ENCODE measurements around the gene P2RY6. TPM values are rescaled to one million over a fixed set of nuclear protein-coding genes. Genes with fewer than 3 reads are reported as not detected.

P2RY6 gene
- total RNA-seq, 2 donors from 2014 or later, result 0.31 to 0.37 TPM

- Histone ChIP-seq H3K4me3 (ENCODE audit: low read length) (no peak overlapping the region), H3K27me3 (ENCODE audit: control insufficient read depth, insufficient read depth, low read length, poor library complexity, severe bottlenecking) (no peaks in the 10 kb centered on the region), H3K9ac (ENCODE audit: extremely low read depth, low read length, poor library complexity, severe bottlenecking) (no peak overlapping the region), H3K27ac (ENCODE audit: low read depth, low read length) (no peak overlapping the region), H3K36me3 (ENCODE audit: control insufficient read depth, insufficient read depth, low read length) (peaks cover 2% of the 10 kb centered on the region), H3K9me3 (ENCODE audit: control insufficient read depth, low read length) (no peaks in the 10 kb centered on the region), H3K4me1 (ENCODE audit: control insufficient read depth, insufficient read depth, low read length) (peaks cover 14% of the 10 kb centered on the region)
- Mint-ChIP-seq H3K36me3 (ENCODE audit: low read depth) (peaks cover 22% of the 10 kb centered on the region), H3K4me3 (no peak overlapping the region), H3K4me1 (peaks cover 20% of the 10 kb centered on the region), H3K27ac (no peak overlapping the region), H3K27me3 (ENCODE audit: insufficient read depth) (no peaks in the 10 kb centered on the region), H3K9me3 (no peaks in the 10 kb centered on the region)
- 97 to 100% methylated on average over 2 to 8 of the region's 8 CpGs for WGBS, 2 experiments (ENCODE audit: insufficient coverage in 1 of 2, insufficient read length in 1 of 2)
- no peak for TF ChIP-seq CTCF (conservative IDR thresholded peaks at IDR 0.05)
- no peak for DNase-seq
Observed at GRCh38 chr11:73318501-73319011, 46.4 kb downstream of the P2RY6 start.

DNA sequence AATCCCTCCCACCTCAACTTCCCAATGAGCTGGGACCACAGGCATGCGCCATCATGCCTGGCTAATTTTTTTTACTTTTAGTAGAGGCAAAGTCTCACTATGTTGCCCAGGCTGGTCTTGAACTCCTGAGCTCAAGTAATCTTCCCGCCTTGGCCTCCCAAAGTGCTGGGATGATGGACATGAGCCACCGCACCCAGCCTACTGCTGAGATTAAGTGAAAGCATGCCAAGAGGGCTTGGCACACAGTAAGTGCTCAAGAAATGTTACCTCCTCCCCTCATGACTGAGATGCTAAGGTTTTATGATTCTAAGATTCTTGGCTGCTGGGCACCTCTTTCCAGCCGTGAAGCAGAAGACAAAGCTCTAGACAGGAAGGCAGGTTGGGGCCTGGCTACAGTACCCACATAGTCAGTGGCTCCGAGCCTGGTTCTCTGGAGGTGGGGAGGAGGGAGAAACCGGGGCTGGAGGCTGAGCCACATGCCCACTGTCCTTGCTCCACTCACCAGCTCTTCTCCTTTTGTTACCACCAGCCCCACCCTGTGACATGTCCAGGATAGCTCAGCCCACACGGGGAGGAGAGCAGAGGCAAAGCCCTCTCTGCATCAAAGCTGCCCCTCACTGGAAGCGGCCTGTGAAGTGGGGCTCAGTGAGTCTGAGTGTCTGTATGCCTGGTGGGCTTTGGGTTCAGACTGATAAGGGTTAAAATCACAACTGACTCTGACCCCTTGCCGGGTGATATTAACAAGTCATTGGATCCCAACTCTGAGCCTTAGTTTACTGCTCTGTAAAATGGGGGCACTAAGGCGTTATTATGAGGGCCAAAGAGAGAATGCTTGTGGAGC, 48.8 kb downstream of the P2RY6 start:
- WGBS, 2 experiments (ENCODE audit: insufficient coverage in 1 of 2, insufficient read length in 1 of 2), result 89 to 92% methylated on average over 7 to 8 of the region's 10 CpGs

More for the DNA sequence above, 48.8 kb downstream of the P2RY6 start:
- Histone ChIP-seq H3K27ac (ENCODE audit: low read depth, low read length) (no peak overlapping the region), H3K36me3 (ENCODE audit: control insufficient read depth, insufficient read depth, low read length) (no peaks in the 10 kb centered on the region), H3K9me3 (ENCODE audit: control insufficient read depth, low read length) (no peaks in the 10 kb centered on the region), H3K9ac (ENCODE audit: extremely low read depth, low read length, poor library complexity, severe bottlenecking) (no peak overlapping the region), H3K27me3 (ENCODE audit: control insufficient read depth, insufficient read depth, low read length, poor library complexity, severe bottlenecking) (no peaks in the 10 kb centered on the region), H3K4me3 (ENCODE audit: low read length) (no peak overlapping the region), H3K4me1 (ENCODE audit: control insufficient read depth, insufficient read depth, low read length) (no peaks in the 10 kb centered on the region)
- no peak for TF ChIP-seq CTCF (conservative IDR thresholded peaks at IDR 0.05)
- no peak for DNase-seq
- Mint-ChIP-seq H3K9me3 (no peaks in the 10 kb centered on the region), H3K27ac (no peak overlapping the region), H3K4me3 (no peak overlapping the region), H3K36me3 (ENCODE audit: low read depth) (peaks cover 27% of the 10 kb centered on the region), H3K27me3 (ENCODE audit: insufficient read depth) (no peaks in the 10 kb centered on the region), H3K4me1 (peaks cover 11% of the 10 kb centered on the region)
